Dedifferentiated amniotic fluid mesenchymal stem cell (primary cell): ENCODE results near the gene UBE2S.
"Not testable (repeated sequence)": the region's sequence is repeated elsewhere in the genome, so short reads cannot be mapped to it uniquely, and the experiment has no call there.

Experiments used
- DNase-seq: peaks from one replicate; pipeline ENCODE4 v3.0.0-alpha.2; 2016; ENCODE audit errors: extremely low spot score

Gene UBE2S

GRCh38 chr19:55440411-55441105 is 33.0 kb upstream of the UBE2S start:
- no peak for DNase-seq

- DNase-seq: no peak
Measured at GRCh38 chr19:55439052-55439451, 31.5 kb upstream of the UBE2S start.

GRCh38 chr19:55437410-55437809 is 29.8 kb upstream of the UBE2S start:
- no peak for DNase-seq

- no peak for DNase-seq
Measured at GRCh38 chr19:55436847-55437246, 29.3 kb upstream of the UBE2S start.

GRCh38 chr19:55435020-55435419 is 27.4 kb upstream of the UBE2S start:
- DNase-seq: no peak

GRCh38 chr19:55434356-55434919 is 26.9 kb upstream of the UBE2S start:
- no peak for DNase-seq

- DNase-seq: no peak
Measured at GRCh38 chr19:55433292-55433691, 25.7 kb upstream of the UBE2S start.

GRCh38 chr19:55432241-55432959 is 24.8 kb upstream of the UBE2S start:
- no peak for DNase-seq

- no peak for DNase-seq
Measured at GRCh38 chr19:55431183-55431582, 23.6 kb upstream of the UBE2S start.

- DNase-seq: no peak
Measured at GRCh38 chr19:55426042-55426441, 18.5 kb upstream of the UBE2S start.

- DNase-seq: no peak
Measured at GRCh38 chr19:55424518-55424917, 16.9 kb upstream of the UBE2S start.

GRCh38 chr19:55423225-55424005 is 15.8 kb upstream of the UBE2S start:
- DNase-seq: no peak

GRCh38 chr19:55421281-55421680 is 13.7 kb upstream of the UBE2S start:
- DNase-seq: not testable (repeated sequence)

GRCh38 chr19:55419624-55420236 is 12.1 kb upstream of the UBE2S start:
- DNase-seq: no peak

GRCh38 chr19:55419103-55419502 is 11.5 kb upstream of the UBE2S start:
- DNase-seq: no peak

- DNase-seq: peak; percentile 89
Measured at GRCh38 chr19:55418185-55418584, 10.6 kb upstream of the UBE2S start.

- DNase-seq: no peak
Measured at GRCh38 chr19:55410168-55410567, 2.6 kb upstream of the UBE2S start.

GRCh38 chr19:55409179-55409578 is 1.6 kb upstream of the UBE2S start:
- DNase-seq: not testable (repeated sequence)

- DNase-seq: no peak
Measured at GRCh38 chr19:55408533-55408872, 915 bp upstream of the UBE2S start.

- peak; percentile 99 for DNase-seq
Measured at GRCh38 chr19:55407800-55408532, 378 bp upstream of the UBE2S start.

GRCh38 chr19:55406826-55407549 is 600 bp downstream of the UBE2S start:
- no peak for DNase-seq
